ENCODE measurements around the gene EIPR1.

Gene EIPR1

GRCh38 chr2:3414133-3414860 lies 36.7 kb upstream of the EIPR1 start:
- ChIA-PET POLR2A (no interaction called here), CTCF (interaction anchor here (1.0 to 2.9 kb wide), 4 partner anchors 9 to 35 kb away, joined by 3 to 40 read pairs (median 4); partner anchors contain the start of gene TRAPPC12)
- TF ChIP-seq CTCF (IDR thresholded peaks at IDR 0.05; ENCODE audit: control extremely low read depth, extremely low read depth, low read depth, missing control alignments), result no peak
- no peak for DNase-seq (ENCODE audit: extremely low spot score)

- DNase-seq (ENCODE audit: extremely low spot score), result no peak
- no peak for TF ChIP-seq CTCF (IDR thresholded peaks at IDR 0.05; ENCODE audit: control extremely low read depth, extremely low read depth, low read depth, missing control alignments)
- ChIA-PET CTCF (interaction anchor here (1.0 to 2.9 kb wide), 4 partner anchors 10 to 35 kb away, joined by 3 to 40 read pairs (median 4); partner anchors contain the start of gene TRAPPC12), POLR2A (no interaction called here)
Measured at GRCh38 chr2:3413697-3414096, 36.1 kb upstream of the EIPR1 start.

GRCh38 chr2:3411103-3411502 lies 33.5 kb upstream of the EIPR1 start:
- no peak for DNase-seq (ENCODE audit: extremely low spot score)
- ChIA-PET POLR2A (no interaction called here), CTCF (no interaction called here)
- no peak for TF ChIP-seq CTCF (IDR thresholded peaks at IDR 0.05; ENCODE audit: control extremely low read depth, extremely low read depth, low read depth, missing control alignments)

- ChIA-PET CTCF (interaction anchor here (2.7 kb wide), 1 partner anchor 13 kb away, joined by 7 read pairs; no protein-coding TSS in a partner anchor), POLR2A (no interaction called here)
- DNase-seq (ENCODE audit: extremely low spot score), result no peak
- no peak for TF ChIP-seq CTCF (IDR thresholded peaks at IDR 0.05; ENCODE audit: control extremely low read depth, extremely low read depth, low read depth, missing control alignments)
Measured at GRCh38 chr2:3409627-3410170, 32.1 kb upstream of the EIPR1 start.

- ChIA-PET POLR2A (no interaction called here), CTCF (interaction anchor here (0.8 to 2.7 kb wide), 2 partner anchors 11 to 14 kb away, joined by 3 to 7 read pairs; no protein-coding TSS in a partner anchor)
- no peak for TF ChIP-seq CTCF (IDR thresholded peaks at IDR 0.05; ENCODE audit: control extremely low read depth, extremely low read depth, low read depth, missing control alignments)
- no peak for DNase-seq (ENCODE audit: extremely low spot score)
Measured at GRCh38 chr2:3408781-3409180, 31.2 kb upstream of the EIPR1 start.

- no peak for DNase-seq (ENCODE audit: extremely low spot score)
- no peak for TF ChIP-seq CTCF (IDR thresholded peaks at IDR 0.05; ENCODE audit: control extremely low read depth, extremely low read depth, low read depth, missing control alignments)
- ChIA-PET POLR2A (no interaction called here), CTCF (interaction anchor here (4.2 kb wide), 1 partner anchor 18 kb away, joined by 16 read pairs; no protein-coding TSS in a partner anchor)
Measured at GRCh38 chr2:3406501-3406900, 28.9 kb upstream of the EIPR1 start.
